ENCODE results near the gene RTP4. TPM values are rescaled to one million over a fixed set of nuclear protein-coding genes. Genes with fewer than 3 reads are reported as not detected.

Gene RTP4, protein sequence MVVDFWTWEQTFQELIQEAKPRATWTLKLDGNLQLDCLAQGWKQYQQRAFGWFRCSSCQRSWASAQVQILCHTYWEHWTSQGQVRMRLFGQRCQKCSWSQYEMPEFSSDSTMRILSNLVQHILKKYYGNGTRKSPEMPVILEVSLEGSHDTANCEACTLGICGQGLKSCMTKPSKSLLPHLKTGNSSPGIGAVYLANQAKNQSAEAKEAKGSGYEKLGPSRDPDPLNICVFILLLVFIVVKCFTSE
- under 0.01 and 1.1 TPM in 2 replicates for total RNA-seq

DNA sequence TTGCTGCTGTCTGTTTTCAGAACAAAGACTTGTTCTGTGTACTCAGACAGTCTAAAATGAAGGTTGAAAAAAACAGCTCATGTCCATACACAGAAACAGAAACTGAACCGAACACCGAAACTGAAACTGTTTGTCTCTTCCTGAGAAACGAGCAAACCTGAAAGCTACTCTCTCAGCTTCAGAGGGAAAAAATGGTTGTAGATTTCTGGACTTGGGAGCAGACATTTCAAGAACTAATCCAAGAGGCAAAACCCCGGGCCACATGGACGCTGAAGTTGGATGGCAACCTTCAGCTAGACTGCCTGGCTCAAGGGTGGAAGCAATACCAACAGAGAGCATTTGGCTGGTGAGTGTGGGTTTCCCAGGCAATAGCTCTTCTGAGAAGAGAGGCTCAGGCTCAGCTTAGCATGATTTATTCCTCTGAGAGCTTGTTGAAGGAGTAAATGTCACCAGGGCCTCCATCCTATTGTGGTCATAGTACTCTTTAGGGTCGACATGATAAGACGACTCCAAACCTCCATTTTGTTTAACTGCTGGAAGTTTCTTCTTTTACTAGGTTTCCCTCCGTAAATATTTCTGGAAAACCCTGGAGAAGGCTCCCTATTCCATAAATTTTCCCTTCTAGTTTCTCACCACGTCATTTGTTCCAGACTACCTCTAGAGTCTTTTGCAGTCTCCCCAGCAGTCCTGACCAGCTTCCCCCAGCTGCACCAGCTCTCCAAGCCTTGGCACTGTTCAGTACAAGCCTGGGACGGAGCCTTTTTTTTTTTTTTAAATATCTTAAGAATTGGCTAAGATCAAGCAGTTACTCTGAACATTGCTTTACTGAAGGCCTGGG is at the start of gene RTP4:
Gene RTP4 (plus strand): TSS at position 135 of the 838 bp plus-strand sequence. CDS start 57 bp downstream, at position 192.

Other genes starting within 250 kb of the RTP4 start
- gene RPL39L, start 228.9 kb upstream of the RTP4 start, total RNA-seq: 11.2 and 21.2 TPM in 2 replicates
- not detected in 2 replicates for gene RTP1, start 170.9 kb upstream of the RTP4 start, total RNA-seq
- gene MASP1, start 76.6 kb upstream of the RTP4 start, total RNA-seq: under 0.01 and 0.21 TPM in 2 replicates